RPMI8226 (cell line): ENCODE measurements around the gene ELMOD2.

Experiments used
- DNase-seq: peaks from one replicate; pipeline ENCODE4 v3.0.0-alpha.2; 2015

ELMOD2 gene

DNA sequence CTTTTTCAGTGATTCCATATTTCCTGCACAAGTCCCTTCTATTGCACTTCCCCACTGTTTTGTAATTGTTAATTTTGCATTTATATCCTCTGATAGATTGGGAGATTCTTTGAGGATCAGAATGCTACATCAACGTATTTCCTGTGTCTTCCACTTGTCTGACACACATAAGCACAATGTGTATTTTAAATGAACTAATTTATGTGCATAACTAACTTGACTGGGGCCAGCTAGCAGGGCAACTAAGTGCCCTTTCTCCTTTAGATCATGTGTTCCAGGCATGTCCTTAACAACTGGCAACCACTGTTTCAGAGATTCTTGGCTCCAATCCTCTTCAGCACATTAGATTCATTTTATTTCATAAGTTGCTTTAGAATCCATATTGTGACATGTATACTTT is 60.5 kb downstream of the ELMOD2 start:
- DNase-seq, result no peak

DNA sequence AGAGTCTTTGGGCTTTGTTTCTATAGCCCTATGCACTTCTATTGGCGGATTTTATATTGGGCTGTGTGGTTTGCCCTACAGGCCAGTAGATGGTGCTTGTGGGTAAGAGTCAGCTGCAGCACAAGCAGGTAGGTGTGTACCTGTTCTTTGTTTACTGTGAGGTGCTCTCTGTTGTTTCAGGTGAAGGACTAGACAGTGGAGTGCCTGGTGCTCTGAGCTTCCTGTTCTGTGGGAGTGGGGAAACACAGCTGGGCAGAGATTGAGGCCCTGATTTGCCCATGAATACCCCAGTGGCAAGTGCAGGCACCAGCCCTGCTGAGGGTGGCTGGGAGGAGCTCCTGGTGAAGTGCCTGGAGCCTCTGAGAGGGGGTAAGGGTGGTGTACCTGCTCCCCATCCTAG is 71.1 kb downstream of the ELMOD2 start:
- DNase-seq, result peak; percentile 44

DNA sequence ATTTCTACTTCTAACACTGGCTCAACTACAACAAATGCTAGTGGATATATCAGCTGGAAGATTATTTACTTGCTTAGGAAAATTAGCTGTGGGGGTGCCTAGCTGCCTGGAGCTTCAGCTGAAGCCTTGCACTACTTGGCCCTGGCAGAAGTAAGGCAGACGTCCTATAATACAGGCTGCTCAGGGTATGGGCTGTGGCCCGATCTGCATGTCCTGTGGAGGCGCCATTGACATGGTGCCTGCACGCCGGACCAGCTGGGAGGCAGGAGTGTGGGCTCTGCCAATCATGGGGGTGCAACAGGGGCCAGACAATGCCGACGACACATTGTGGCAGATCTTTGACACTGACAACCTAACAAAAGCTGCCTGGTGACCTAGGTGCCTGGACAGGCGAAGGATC is 76.4 kb downstream of the ELMOD2 start:
- DNase-seq, result no peak

DNA sequence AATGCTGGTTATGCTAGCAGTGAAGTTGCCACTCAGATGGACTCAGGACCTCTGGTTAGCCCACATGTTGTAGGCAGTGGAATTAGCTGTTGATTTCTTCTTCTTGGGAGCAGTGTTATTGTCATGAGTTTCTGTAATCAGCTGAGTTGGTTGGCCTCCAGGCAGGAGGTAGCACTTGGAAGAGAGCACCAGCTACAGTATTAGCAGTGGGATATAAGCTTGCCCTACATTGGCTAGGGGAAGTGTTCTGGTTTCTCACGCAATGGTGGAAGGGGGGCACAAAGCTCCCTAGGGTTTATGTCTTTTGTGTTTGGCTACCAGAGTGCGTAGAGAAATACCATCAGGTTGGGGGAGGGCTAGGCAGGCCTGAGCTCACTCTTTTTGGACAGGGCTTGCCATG is 78.7 kb downstream of the ELMOD2 start:
- no peak for DNase-seq

DNA sequence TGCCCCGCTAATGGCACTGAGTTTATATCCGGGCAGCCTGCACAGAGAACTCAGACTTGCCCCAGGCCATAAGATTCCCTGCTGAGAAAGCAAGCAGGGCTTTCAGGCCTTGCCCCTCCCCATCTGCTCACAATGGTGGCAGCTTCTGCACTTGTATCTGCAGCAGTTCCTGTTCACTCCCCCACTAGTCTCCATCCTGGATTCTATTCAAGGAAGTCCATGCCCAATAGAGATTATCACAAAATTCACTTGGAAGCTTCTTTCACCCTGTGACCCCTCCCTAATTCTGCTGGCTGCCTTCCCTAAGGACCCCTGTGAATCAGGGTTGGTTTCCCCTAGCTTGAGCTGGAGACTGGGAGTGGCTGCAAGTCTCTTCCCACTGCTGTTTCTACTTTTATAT is 79.3 kb downstream of the ELMOD2 start:
- DNase-seq, result no peak
